CD4-positive, alpha-beta T cell treated with Interleukin-10 for 1 hour (primary cell): ENCODE results near the gene PRR36.
A peak's percentile ranks its signal among the peaks of the same experiment; 100 is the strongest.

Experiments used
- DNase-seq: peaks from one replicate; pipeline ENCODE4 v3.0.0-alpha.2; 2020

PRR36 gene

DNA sequence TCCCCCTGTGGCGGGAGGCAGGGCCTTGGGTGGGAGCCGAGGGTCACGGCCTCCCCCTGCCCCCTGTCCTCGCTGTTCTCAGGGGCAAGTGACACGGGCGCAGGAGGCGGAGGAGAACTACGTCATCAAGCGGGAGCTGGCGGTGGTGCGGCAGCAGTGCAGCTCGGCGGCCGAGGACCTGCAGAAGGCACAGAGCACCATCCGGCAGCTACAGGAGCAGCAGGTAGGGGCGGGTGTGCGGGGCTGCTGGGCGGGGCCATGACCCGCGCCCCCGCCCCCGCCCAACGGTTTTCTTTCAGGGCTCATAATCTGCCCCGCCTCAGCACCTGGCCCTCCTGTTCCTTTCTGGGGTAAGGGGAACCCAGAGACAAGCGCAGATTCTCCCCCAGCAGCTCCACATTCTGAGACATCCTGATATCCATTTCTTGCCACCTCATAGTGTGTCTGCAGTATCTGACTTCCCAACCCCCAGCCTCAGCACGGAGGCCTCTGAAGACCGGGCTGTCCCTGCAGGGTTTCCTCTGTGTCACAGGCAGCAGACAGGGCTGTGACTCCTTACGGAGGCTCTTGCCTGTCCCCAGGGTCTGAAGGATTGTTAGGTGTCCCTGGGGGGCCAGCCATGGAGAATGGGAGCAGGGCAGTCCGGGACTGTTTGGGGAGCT, 15.9 kb downstream of the PRR36 start:
- no peak for DNase-seq

- DNase-seq, result no peak
These were observed 16.5 kb downstream of the PRR36 start for GRCh38 chr19:7857727-7858108.

GRCh38 chr19:7856679-7857663, 17.2 kb downstream of the PRR36 start:
- DNase-seq, result no peak

DNA sequence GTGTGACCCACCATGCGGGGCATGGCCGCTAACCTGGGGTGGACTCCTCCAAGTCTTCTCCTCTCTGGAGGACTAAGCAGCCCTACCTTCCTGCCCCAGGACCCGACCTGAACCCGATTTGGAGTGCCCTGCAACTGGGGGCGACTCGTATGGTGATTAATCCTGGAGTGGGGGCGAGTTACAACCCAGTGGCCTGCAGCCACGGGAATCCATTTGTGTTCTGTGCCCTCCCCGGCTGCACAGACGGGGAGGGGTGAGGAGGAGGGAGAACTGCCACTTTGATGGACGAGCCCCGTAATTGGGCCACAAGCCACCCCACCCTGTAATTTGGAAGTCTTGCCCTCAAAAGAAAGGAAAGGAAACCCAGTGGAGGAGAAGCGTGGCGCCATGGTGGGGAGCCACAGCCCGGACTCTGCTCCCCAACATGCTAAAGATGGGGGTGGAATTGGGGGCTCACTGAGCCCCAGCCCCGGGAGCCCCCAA, 18.0 kb downstream of the PRR36 start:
- DNase-seq, result no peak

DNA sequence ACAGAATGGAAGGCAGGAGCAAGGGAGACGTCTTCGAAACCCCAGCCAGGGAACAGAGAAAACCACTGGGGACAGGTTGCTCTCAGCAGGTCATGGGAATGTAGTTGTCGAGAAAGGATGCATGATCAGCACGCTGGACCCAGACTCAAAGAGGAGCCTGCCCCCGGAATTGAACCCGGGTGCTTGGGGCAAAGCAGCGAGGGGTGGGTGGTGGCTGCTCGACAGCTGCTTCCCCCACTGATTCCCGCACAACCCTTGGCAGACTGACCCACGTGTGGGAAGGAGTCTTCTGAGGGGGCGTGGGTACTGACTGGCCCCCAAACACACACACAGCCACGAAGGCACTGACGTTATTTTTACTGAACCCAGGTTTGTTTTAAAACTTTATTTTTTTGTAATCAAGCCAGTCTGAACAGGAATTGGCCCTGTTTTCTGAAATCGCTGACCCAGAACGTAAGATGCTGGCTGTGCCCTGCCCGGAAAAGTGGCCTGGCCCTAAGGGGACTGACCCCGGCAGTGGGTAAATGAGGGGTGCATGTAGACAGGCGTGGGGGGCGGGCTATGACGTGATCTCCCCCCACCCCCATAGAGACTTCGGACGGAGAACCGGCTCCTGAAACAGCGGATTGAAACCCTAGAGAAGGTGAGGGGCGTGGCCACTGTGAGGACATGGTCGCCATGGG, 18.6 kb downstream of the PRR36 start:
- DNase-seq, result no peak

DNA sequence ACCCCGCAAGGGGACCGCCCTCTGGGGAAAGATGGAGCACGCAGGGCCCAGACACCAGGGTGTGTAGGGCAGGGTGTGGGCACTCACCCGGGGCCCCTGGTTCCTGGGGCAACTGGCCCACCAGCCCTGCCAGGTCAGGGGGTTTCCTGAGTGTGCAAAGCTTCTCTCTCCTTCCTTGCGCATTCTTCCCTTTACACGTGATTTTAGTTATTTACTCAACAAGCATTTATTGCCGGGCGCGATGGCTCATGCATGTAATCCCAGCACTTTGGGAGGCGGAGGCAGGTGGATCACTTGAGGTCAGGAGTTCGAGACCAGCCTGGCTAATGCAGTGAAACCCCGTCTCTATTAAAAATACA, 20.4 kb downstream of the PRR36 start:
- no peak for DNase-seq

- DNase-seq, result peak; percentile 71
These were observed 21.1 kb downstream of the PRR36 start for GRCh38 chr19:7852851-7853769.

DNA sequence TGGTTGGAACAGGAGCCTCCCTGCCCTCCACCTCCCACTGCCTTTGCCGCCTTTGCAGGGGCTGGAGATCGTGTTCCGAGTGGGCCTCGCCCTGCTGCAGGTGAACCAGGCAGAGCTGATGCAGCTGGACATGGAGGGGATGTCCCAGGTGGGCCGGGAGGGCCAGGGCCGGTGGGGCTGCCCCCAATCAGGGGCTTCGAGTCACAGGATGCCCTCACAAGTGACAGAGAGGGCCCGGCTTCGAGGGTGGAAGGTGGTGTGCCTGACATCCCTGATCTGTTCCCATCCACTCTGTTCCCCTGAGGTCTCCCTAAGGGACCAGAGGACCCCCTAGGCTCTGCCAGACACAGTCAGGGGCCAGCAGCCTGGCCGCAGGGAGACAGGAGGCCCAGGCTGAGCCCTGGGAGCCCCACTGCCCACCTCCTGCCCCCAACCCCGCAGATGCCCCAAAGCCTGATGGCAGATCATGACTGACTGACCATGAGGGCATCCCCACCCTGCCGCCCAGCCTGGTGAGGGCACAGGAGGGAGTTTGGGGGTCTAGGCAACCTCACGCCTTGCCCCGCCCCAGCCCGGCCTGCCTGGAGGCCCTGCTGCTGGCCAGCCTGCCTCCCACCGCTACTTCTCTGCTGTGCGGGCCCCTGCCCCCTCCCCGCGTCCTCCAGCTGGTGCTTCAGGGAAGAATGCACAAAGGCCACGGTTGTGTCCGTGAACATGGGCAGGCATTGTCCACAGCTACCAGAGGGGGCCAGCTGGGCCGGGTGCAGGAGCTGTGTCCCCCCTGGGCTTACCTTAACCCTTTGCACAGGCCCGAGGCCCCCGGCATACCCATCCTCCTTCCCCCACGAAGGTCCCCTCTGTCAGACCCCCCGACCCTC, 22.3 kb downstream of the PRR36 start:
- no peak for DNase-seq

- no peak for DNase-seq
These were observed 23.1 kb downstream of the PRR36 start for GRCh38 chr19:7850945-7851622.

- DNase-seq, result no peak
These were observed 24.0 kb downstream of the PRR36 start for GRCh38 chr19:7850000-7850813.

DNA sequence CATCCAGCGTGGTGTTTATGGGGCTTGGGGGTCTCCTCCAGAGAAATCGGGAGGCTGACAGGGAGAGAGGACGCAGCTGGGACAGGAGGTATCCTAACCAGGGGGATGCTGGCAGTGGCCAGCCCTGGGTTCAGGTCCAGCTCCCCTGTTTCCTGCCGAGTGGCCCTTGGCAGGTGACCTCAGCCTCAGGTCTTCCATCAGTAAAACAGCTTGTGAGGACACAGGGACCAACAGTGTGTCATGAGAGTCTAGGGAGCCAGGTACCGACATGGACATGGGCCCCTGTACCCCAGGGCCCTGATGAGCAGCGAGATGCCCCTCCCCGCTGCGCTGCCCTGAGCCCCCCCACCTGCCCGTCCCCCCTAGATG, 24.6 kb downstream of the PRR36 start:
- DNase-seq, result no peak

DNA sequence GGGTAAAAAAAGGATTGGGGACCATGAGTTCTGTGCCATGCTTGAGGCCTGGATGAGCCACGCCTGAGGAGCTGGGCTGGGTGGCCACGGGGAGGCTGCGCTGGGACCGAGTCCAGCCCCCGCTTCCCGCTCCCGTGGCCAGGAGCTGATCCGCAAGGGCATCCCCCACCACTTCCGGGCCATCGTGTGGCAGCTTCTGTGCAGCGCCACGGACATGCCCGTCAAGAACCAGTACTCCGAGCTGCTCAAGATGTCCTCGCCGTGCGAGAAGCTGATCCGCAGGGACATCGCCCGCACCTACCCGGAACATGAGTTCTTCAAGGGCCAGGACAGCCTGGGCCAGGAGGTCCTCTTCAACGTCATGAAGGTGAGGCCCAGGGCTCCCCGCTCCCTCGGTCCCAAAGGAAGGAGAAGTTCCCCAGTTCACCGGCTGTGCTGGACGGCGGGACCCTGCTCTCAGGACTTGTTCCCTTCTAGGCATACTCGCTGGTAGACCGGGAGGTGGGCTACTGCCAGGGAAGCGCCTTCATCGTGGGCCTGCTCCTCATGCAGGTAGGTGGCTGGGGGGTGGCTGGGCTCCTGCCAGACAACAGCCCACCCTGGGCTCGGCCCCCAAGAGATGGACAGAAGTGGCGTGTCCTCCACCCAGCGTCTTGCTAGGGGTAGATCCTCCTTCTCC, 25.3 kb downstream of the PRR36 start:
- DNase-seq, result no peak

DNA sequence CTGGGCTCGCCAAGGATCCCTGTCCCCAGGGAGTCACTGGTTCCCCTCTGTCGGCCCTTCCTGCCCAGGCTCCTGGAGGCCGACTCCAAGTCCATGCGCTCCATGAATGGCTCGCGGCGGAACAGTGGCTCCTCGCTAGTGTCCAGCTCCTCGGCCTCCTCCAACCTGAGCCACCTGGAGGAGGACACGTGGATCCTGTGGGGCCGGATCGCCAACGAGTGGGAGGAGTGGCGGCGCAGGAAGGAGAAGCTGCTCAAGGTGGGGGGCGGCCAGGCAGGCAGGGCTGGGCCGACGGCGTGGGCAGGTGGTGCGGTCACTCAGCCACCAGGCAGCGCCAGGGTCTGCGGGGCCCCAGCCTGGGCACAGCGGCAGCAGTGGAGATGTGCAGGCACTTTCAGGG, 26.5 kb downstream of the PRR36 start:
- DNase-seq, result no peak

GRCh38 chr19:7846155-7846646, 28.0 kb downstream of the PRR36 start:
- DNase-seq, result no peak

- DNase-seq, result no peak
These were observed 28.6 kb downstream of the PRR36 start for GRCh38 chr19:7845390-7846154.

GRCh38 chr19:7844951-7845350, 29.2 kb downstream of the PRR36 start:
- DNase-seq, result no peak

- DNase-seq, result no peak
These were observed 29.8 kb downstream of the PRR36 start for GRCh38 chr19:7844405-7844804.

- DNase-seq, result no peak
These were observed 30.7 kb downstream of the PRR36 start for GRCh38 chr19:7843521-7843920.
